OCI-LY7 (cell line): ENCODE measurements around the gene CHST11.

ENCODE experiments used
- EZH2phosphoT487 ChIP-seq: fragments of 200-600 bp; sonication (generic); IDR thresholded peaks from 2 replicates; pipeline ENCODE4 v1.6.1; 2018; ENCODE audit warnings: low read depth, borderline replicate concordance, mild to moderate bottlenecking, mixed run types, antibody characterized with exemption, low read length, moderate library complexity, mixed read lengths
- TF ChIP-seq, protein P1 (sequence below): fragments of 200-600 bp; sonication (generic); conservative IDR thresholded peaks from 2 replicates; pipeline ENCODE4 v1.5.1; 2014; ENCODE audit warnings: mild to moderate bottlenecking, antibody characterized with exemption, low read length, moderate library complexity, mixed read lengths

DNA sequence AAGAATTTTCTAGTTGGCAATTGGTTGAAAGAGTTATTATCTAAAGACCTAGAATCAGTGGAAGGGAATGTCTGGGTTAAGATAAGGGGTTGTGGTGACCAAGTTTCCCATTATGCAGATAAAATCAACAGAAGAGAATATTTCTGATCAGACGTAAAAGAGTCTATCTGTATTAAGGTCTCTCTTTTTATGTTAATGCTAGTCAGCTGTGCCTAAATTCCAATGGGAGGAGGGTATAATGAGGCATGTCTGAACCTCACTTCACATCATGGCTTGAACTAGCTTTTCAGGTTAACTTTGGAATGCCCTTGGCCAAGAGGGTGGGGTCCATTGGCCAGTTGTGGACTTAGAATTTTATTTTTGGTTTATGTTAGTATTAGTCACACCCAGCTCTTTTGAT, 34.3 kb upstream of the CHST11 start:
- TF ChIP-seq, protein P1, sequence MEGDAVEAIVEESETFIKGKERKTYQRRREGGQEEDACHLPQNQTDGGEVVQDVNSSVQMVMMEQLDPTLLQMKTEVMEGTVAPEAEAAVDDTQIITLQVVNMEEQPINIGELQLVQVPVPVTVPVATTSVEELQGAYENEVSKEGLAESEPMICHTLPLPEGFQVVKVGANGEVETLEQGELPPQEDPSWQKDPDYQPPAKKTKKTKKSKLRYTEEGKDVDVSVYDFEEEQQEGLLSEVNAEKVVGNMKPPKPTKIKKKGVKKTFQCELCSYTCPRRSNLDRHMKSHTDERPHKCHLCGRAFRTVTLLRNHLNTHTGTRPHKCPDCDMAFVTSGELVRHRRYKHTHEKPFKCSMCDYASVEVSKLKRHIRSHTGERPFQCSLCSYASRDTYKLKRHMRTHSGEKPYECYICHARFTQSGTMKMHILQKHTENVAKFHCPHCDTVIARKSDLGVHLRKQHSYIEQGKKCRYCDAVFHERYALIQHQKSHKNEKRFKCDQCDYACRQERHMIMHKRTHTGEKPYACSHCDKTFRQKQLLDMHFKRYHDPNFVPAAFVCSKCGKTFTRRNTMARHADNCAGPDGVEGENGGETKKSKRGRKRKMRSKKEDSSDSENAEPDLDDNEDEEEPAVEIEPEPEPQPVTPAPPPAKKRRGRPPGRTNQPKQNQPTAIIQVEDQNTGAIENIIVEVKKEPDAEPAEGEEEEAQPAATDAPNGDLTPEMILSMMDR: no peak
- no peak for TF ChIP-seq EZH2phosphoT487
